Renal cortex interstitium (tissue), 11 donors: ENCODE measurements around the gene ATP9B. TPM values are rescaled to one million over a fixed set of nuclear protein-coding genes. Genes with fewer than 3 reads are reported as not detected.

Source experiments
- DNase-seq, 11 donors: peaks; one replicate each; pipeline ENCODE4 v3.0.0-alpha.2; 2013; ENCODE audit warnings: low read depth in 9 of 11, low spot score in 4 of 11; ENCODE audit errors: extremely low read depth in 1 of 11
- polyA plus RNA-seq, 3 donors: library from polyadenylated mRNA; unstranded; fragments of 120-200 nt; gene quantifications; one replicate each; pipeline ENCODE4 v1.2.1, GENCODE V29; 2013; ENCODE audit not compliant: insufficient read length in 3 of 3

Gene ATP9B
- polyA plus RNA-seq, 3 donors, result 31.4 to 41.0 (median 38.5) TPM

- DNase-seq, result no peak
These were observed 336.8 kb downstream of the ATP9B start for GRCh38 chr18:79405781-79406575.

- DNase-seq, result no peak
These were observed 337.5 kb downstream of the ATP9B start for GRCh38 chr18:79406708-79407107.

DNA sequence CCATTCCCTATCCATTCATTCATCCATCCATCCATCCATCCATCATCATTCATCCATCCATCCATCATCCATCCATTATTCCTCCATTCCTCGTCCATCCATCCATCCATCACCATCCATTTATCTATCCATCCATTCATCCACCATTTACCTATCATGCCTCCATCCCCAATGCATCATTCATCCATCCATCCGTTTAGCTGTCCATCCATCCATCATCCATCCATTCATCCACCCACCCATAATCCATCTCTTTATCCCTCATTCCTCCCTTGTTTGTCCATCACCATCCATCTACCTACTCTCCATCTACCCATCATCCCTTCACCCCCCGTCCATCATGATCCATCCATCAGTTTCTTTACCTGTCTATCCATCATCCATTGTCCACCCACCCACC is 340.1 kb downstream of the ATP9B start:
- no peak for DNase-seq

DNA sequence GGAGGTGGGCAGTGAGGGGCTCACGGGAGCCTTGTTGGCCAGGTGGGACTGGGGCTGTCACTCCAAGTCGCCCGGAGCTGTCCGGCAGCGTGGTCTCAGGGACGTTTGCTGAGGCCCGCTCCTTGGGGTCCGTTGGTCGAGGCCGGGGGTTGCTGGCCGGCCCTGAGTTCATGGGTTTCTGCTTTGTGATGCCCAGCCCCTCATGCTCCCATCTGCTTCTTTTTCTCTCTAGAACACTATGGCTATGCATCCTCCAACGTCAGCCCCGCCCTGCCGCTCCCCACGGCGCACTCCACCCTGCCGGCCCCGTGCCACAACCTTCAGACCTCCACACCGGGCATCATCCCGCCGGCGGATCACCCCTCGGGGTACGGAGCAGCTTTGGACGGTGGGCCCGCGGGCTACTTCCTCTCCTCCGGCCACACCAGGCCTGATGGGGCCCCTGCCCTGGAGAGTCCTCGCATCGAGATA is 341.0 kb downstream of the ATP9B start:
- DNase-seq, result no peak

GRCh38 chr18:79410731-79411613 is 341.8 kb downstream of the ATP9B start:
- DNase-seq, result no peak

DNA sequence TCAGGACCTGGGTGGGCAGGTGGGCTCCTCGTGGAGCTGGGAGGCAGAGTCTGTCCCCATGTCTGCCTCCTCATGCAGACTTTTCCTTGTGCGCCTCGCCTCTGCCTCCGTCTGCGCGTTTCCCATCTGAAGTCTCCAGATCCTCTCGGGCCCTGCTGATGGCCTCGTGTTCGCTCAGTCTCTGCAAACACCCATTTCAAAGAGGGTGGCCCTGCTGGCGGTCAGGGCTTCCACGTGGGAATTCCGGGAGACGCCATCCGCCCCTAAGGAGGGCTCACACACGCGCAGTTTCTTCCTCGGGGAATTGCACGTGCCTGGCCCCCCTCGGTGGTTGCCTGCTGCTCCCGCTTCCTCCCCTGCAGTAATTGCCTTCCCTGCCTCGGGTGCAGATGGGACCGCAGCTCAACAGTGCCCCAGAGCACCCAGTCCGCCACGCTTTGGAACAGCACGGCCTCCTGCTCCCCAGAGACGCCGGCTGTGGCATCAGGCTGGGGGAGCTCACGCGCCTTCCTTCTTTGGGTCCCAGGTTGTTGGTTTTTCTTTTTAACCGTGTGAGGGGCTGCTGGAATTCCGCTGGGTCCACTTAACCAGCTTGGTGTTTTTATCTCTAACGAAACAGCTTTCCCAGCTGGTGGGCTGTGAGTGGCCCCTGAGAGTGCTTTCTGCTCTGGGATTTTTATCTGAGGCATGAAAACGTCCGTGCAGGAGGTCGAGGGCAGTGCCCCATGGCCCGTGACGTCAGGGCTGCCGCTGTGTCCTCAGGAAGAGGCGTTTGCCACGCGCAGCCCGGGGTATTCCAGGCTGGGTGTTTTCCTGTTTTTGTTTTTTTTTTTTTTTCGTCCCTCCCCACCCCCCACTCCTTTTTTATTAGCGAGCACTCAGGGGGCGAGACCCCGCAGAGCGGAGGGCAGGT is 342.7 kb downstream of the ATP9B start:
- DNase-seq, result no peak

- DNase-seq, result no peak
These were observed 343.8 kb downstream of the ATP9B start for GRCh38 chr18:79413025-79413424.

DNA sequence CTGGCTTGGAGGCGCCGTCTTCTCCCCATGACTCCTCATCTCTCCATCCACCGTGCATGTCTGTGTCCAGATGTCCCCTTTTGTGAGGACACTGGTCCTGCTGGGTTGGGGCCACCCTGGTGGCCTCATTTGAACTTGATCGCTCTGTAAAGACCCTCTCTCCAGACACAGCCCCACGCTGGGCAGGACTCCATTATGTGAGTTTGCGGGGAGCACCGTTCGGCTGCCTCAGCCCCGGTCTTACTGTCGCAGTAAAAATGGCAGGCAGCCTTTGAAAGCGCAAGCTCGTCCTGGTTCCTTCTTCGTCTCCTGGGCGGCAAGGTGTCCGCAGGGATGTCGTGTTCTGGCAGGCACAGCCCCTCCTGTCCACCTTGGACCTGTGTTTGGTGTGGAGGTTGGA is 344.2 kb downstream of the ATP9B start:
- DNase-seq, result no peak

DNA sequence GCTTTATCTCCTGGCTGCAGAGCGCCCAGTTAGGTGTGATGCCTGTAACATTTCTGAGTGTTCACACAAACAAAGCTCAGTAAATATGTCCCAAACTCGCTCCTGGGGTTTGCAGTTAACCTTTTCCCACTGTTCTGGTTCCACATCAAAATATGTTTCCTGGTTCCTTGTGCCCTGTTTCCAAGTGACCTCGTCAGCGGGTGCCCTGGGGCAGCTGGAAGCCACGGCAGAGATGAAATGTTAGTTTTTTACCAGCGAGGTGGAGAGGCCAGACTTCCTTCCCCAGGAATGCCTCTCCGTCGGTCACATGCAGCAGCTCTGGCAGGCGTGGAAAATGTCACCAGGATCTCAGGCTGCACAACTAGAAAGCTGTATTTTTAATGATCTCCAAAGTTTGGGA is 344.7 kb downstream of the ATP9B start:
- no peak for DNase-seq

- no peak for DNase-seq
These were observed 347.0 kb downstream of the ATP9B start for GRCh38 chr18:79416022-79416676.

DNA sequence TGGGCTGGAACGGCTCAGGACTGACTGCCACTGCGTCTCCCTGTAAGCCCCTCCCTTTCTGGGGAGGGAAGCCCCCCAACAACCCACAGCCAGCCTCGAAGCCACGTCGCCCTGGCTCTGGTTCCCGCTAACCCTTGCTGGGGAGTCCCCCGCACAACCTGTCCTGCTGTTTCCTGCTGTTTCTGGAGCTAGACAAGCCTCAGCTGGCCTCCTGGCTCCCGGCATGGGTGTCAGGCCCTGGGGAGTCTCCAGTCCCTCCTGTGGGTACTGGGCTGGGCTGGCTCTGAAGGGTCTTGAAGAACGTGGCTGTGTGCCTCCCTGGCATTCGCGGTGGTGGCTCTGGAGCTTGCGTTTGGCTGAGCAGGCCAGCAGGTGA is 347.5 kb downstream of the ATP9B start:
- DNase-seq, result no peak

- no peak for DNase-seq
These were observed 349.0 kb downstream of the ATP9B start for GRCh38 chr18:79418236-79418635.

DNA sequence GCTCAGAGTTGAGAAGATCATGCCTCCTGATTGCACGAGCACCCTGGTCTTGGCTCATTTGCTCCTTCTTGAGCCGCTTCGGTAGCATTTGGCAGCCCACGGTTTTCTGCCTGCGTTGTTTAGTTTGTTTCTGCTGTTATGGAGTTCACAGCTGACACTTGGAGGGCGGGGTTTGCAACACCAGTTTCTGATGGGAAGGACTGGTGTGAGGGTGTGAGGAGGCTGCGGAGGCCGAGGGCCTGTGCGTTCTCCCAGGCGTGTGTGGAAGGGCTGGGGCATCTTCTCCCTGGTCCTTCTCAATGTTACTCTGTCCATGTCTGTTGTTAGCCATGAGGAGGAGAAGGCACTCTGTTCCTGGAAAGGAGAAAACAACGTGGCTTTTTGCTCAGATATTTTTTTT is 349.4 kb downstream of the ATP9B start:
- no peak for DNase-seq

DNA sequence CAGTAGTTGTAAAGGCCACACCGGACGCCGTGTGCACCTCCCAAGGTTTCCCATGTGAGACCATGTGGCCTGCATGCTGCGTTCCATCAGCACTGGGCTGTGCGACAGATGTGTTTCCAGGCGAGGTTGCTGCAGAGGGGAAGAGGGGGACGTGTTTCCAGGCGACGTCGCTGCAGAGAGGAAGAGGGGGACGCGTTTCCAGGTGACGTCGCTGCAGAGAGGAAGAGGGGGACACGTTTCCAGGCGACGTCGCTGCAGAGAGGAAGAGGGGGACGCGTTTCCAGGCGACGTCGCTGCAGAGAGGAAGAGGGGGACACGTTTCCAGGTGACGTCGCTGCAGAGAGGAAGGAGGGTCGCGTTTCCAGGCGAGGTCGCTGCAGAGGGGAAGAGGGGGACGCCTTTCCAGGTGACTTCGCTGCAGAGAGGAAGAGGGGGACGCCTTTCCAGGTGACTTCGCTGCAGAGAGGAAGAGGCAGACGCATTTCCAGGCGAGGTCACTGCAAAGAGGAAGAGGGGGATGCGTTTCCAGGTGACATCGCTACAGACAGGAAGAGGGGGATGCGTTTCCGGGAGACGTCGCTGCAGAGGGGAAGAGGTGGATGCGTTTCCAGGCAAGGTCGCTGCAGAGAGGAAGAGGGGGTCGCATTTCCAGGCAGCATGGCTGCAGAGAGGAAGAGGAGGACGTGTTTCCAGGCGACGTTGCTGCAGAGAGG is 351.0 kb downstream of the ATP9B start:
- DNase-seq, result no peak

GRCh38 chr18:79421275-79421857 is 352.2 kb downstream of the ATP9B start:
- no peak for DNase-seq

GRCh38 chr18:79422022-79422782 is 353.0 kb downstream of the ATP9B start:
- DNase-seq, result no peak

GRCh38 chr18:79422783-79423165 is 353.6 kb downstream of the ATP9B start:
- DNase-seq, result no peak
